CD14-positive monocyte (primary cell): ENCODE measurements around the gene TGFB2. TPM values are rescaled to one million over a fixed set of nuclear protein-coding genes. Genes with fewer than 3 reads are reported as not detected.

Source experiments
- DNase-seq, 3 donors: peaks; one replicate each; pipeline ENCODE4 v3.0.0-alpha.2; 2011 to 2022
- H2AFZ ChIP-seq: 2 replicates; pipeline ENCODE4 v1.6.0; 2012; ENCODE audit warnings: mild to moderate bottlenecking, low read depth, low read length, inconsistent platforms; ENCODE audit not compliant: insufficient read depth, poor library complexity, severe bottlenecking
- H3K27ac ChIP-seq, 2 donors: 1 replicate in 1 of 2; 2 replicates in 1 of 2; pipeline ENCODE4 v1.5.1; 2012 to 2013; ENCODE audit warnings: low read length in 2 of 2, control low read depth in 1 of 2, inconsistent platforms in 1 of 2, low read depth in 1 of 2, mild to moderate bottlenecking in 1 of 2
- H3K27me3 ChIP-seq, 2 donors: one replicate each; pipeline versions ENCODE4 v1.6.0 to v1.6.1; 2011 to 2013; ENCODE audit warnings: low read length in 2 of 2; ENCODE audit not compliant: control insufficient read depth in 2 of 2, insufficient read depth in 2 of 2
- H3K36me3 ChIP-seq, 2 donors: replicated peaks in 1 of 2; 1 replicate in 1 of 2; 2 replicates in 1 of 2; pipeline versions ENCODE4 v1.5.1 to v1.6.1; 2012 to 2013; ENCODE audit warnings: low read length in 2 of 2, control low read depth in 1 of 2, inconsistent platforms in 1 of 2, mild to moderate bottlenecking in 1 of 2; ENCODE audit not compliant: insufficient read depth in 2 of 2, control insufficient read depth in 1 of 2
- H3K4me1 ChIP-seq, 2 donors: 1 replicate in 1 of 2; 2 replicates in 1 of 2; pipeline versions ENCODE4 v1.5.1 to v1.6.1; 2012 to 2013; ENCODE audit warnings: low read length in 2 of 2, control low read depth in 1 of 2, inconsistent platforms in 1 of 2, mild to moderate bottlenecking in 1 of 2, moderate library complexity in 1 of 2; ENCODE audit not compliant: insufficient read depth in 2 of 2, control insufficient read depth in 1 of 2
- H3K4me2 ChIP-seq: replicated peaks from 2 replicates; pipeline ENCODE3; 2012; ENCODE audit warnings: low read length, moderate library complexity, mild to moderate bottlenecking; ENCODE audit not compliant: poor library complexity, severe bottlenecking; ENCODE audit errors: extremely low read depth
- H3K4me3 ChIP-seq, 3 experiments: fragments of 200-600 bp in 1 of 3; sonication (generic) in 1 of 3; replicated peaks in 1 of 3; 1 replicate in 2 of 3; 2 replicates in 1 of 3; pipeline ENCODE4 v1.5.1; 2011 to 2013; ENCODE audit warnings: low read length in 3 of 3, mild to moderate bottlenecking in 3 of 3, control low read depth in 2 of 3, low read depth in 2 of 3, inconsistent platforms in 1 of 3, moderate library complexity in 1 of 3
- H3K79me2 ChIP-seq: 2 replicates; pipeline ENCODE4 v1.6.0; 2012; ENCODE audit warnings: mild to moderate bottlenecking, control low read depth, inconsistent platforms, low read length, moderate library complexity; ENCODE audit not compliant: insufficient read depth
- H3K9ac ChIP-seq: 2 replicates; pipeline ENCODE4 v1.6.0; 2017; ENCODE audit warnings: low read length, mild to moderate bottlenecking; ENCODE audit not compliant: insufficient read depth, poor library complexity, severe bottlenecking
- H3K9me3 ChIP-seq, 2 donors: replicated peaks in 1 of 2; 1 replicate in 1 of 2; 2 replicates in 1 of 2; pipeline versions ENCODE4 v1.5.1 to v1.6.1; 2012 to 2013; ENCODE audit warnings: low read length in 2 of 2, control low read depth in 1 of 2; ENCODE audit not compliant: control insufficient read depth in 1 of 2, insufficient read depth in 1 of 2
- H4K20me1 ChIP-seq: 2 replicates; pipeline ENCODE4 v1.6.0; 2012; ENCODE audit warnings: mild to moderate bottlenecking, low read length, control low read depth, moderate library complexity; ENCODE audit not compliant: insufficient read depth
- H3K27ac Mint-ChIP-seq, 7 donors: one replicate each; pipeline ENCODE4 v1.8.0; 2020; ENCODE audit warnings: mild to moderate bottlenecking in 7 of 7, mixed read lengths in 7 of 7, moderate library complexity in 6 of 7, inconsistent platforms in 2 of 7
- H3K27me3 Mint-ChIP-seq, 3 donors: one replicate each; pipeline ENCODE4 v1.8.0; 2021 to 2022; ENCODE audit warnings: low read depth in 3 of 3, mild to moderate bottlenecking in 3 of 3, mixed read lengths in 3 of 3, moderate library complexity in 3 of 3, inconsistent platforms in 1 of 3
- H3K36me3 Mint-ChIP-seq, 2 donors: one replicate each; pipeline ENCODE4 v1.8.0; 2020; ENCODE audit warnings: mixed read lengths in 2 of 2, inconsistent platforms in 1 of 2, mild to moderate bottlenecking in 1 of 2
- H3K4me1 Mint-ChIP-seq: one replicate; pipeline ENCODE4 v1.8.0; 2020; ENCODE audit warnings: mild to moderate bottlenecking, mixed read lengths
- H3K4me3 Mint-ChIP-seq, 2 donors: one replicate each; pipeline ENCODE4 v1.8.0; 2020; ENCODE audit warnings: mild to moderate bottlenecking in 2 of 2, mixed read lengths in 2 of 2, moderate library complexity in 1 of 2
- H3K9me3 Mint-ChIP-seq, 7 donors: one replicate each; pipeline ENCODE4 v1.8.0; 2020 to 2022; ENCODE audit warnings: mixed read lengths in 7 of 7, mild to moderate bottlenecking in 6 of 7, moderate library complexity in 6 of 7, inconsistent platforms in 2 of 7
- CTCF ChIP-seq: fragments of 200-600 bp; IDR thresholded peaks from one replicate; pipeline ENCODE4 v1.8.0; 2022; ENCODE audit warnings: antibody characterized with exemption, mild to moderate bottlenecking
- WGBS: methylation state at CpG from one replicate; pipeline ENCODE4 v1.1.5; 2013; ENCODE audit warnings: missing lambda C conversion rate; ENCODE audit not compliant: insufficient coverage; 5-methylcytosine and 5-hydroxymethylcytosine counted together
- intact Hi-C, 2 donors: fragments of 100-400 bp; cut with micrococcal nuclease; formaldehyde crosslinking; loops; one replicate each; pipeline versions ENCODE4 v1.15.0 to v1.15.1; 2023
- polyA plus RNA-seq, 3 donors: library from polyadenylated mRNA; depleted of rRNA in 1 of 3; unstranded in 2 of 3; stranded (reverse) in 1 of 3; fragments of 300-500 nt in 2 of 3; fragments of >200 nt in 1 of 3; fragmentation: Illumina TruSeq in 2 of 3; gene quantifications; 1 replicate in 2 of 3; 2 replicates in 1 of 3; pipeline ENCODE4 v1.2.3, GENCODE V29; 2012 to 2021

Gene TGFB2
- polyA plus RNA-seq, 3 donors = 0.01 TPM; not detected in 2

- Histone ChIP-seq H3K4me3 (no peak overlapping the region), H3K9me3 (no peaks in the 10 kb centered on the region), H3K4me2 (no peak overlapping the region), H4K20me1 (no peaks in the 10 kb centered on the region), H3K27me3 (peaks cover 0 to 5% of the 10 kb centered on the region in 2 donors), H3K9ac (no peak overlapping the region), H3K79me2 (no peaks in the 10 kb centered on the region), H3K4me1 (no peaks in the 10 kb centered on the region), H3K27ac (no peak overlapping the region), H3K36me3 (no peaks in the 10 kb centered on the region), H2AFZ (no peak overlapping the region)
- Mint-ChIP-seq H3K36me3 (no peaks in the 10 kb centered on the region), H3K4me3 (no peak overlapping the region), H3K4me1 (no peaks in the 10 kb centered on the region), H3K27ac (no peak overlapping the region), H3K27me3 (peaks cover 6 to 12% (median 10%) of the 10 kb centered on the region in 3 donors), H3K9me3 (peaks cover 0 to 3% (median 0%) of the 10 kb centered on the region in 7 donors)
- intact Hi-C loops = no loop called here
- 100% methylated on average over 2 of the region's 2 CpGs for WGBS
- TF ChIP-seq CTCF = no peak
- no peak for DNase-seq
These were observed 49.9 kb downstream of the TGFB2 start for GRCh38 chr1:218394989-218395388.

GRCh38 chr1:218395916-218396315, 50.8 kb downstream of the TGFB2 start:
- no peaks in the 10 kb centered on the region for H3K36me3 Mint-ChIP-seq
- intact Hi-C loops = no loop called here
- Histone ChIP-seq H3K9ac (no peak overlapping the region), H3K4me1 (no peaks in the 10 kb centered on the region), H3K9me3 (peaks cover 0 to 5% of the 10 kb centered on the region in 2 donors), H3K79me2 (no peaks in the 10 kb centered on the region), H3K4me3 (no peak overlapping the region), H3K4me2 (no peak overlapping the region), H3K36me3 (no peaks in the 10 kb centered on the region), H2AFZ (no peak overlapping the region), H3K27me3 (peaks cover 0 to 4% of the 10 kb centered on the region in 2 donors), H4K20me1 (no peaks in the 10 kb centered on the region), H3K27ac (no peak overlapping the region)
- WGBS = no CpG with 5 or more reads among the region's 1 CpG
- TF ChIP-seq CTCF = no peak
- no peak overlapping the region for H3K4me3 Mint-ChIP-seq
- DNase-seq = no peak
- no peaks in the 10 kb centered on the region for H3K4me1 Mint-ChIP-seq
- H3K9me3 Mint-ChIP-seq = peaks cover 0 to 5% (median 0%) of the 10 kb centered on the region in 7 donors
- peaks cover 4 to 11% (median 6%) of the 10 kb centered on the region in 3 donors for H3K27me3 Mint-ChIP-seq
- no peak overlapping the region for H3K27ac Mint-ChIP-seq
